Ishikawa (cell line): Measurements from ENCODE around the gene TMEM14A.

Experiments used
- CEBPB ChIP-seq: IDR thresholded peaks from 2 replicates; pipeline ENCODE4 v1.6.1; 2012
- CREB1 ChIP-seq: IDR thresholded peaks from 2 replicates; pipeline ENCODE4 v1.6.1; 2012; ENCODE audit warnings: low read depth
- EGR1 ChIP-seq: IDR thresholded peaks from 2 replicates; pipeline ENCODE4 v1.6.1; 2012
- EP300 ChIP-seq: IDR thresholded peaks from 2 replicates; pipeline ENCODE4 v1.6.1; 2012; ENCODE audit warnings: borderline replicate concordance
- FOXM1 ChIP-seq: IDR thresholded peaks from 2 replicates; pipeline ENCODE4 v1.6.1; 2012; ENCODE audit warnings: low read depth, borderline replicate concordance
- MAX ChIP-seq: IDR thresholded peaks from 2 replicates; pipeline ENCODE4 v1.6.1; 2012
- NFIC ChIP-seq: IDR thresholded peaks from 2 replicates; pipeline ENCODE4 v1.6.1; 2012
- RAD21 ChIP-seq: IDR thresholded peaks from 2 replicates; pipeline ENCODE4 v1.6.1; 2012; ENCODE audit warnings: low read depth
- REST ChIP-seq: IDR thresholded peaks from 2 replicates; pipeline ENCODE4 v1.6.1; 2012; ENCODE audit warnings: low read depth, mild to moderate bottlenecking
- TAF1 ChIP-seq: IDR thresholded peaks from 2 replicates; pipeline ENCODE4 v1.6.1; 2012; ENCODE audit warnings: low read depth, mild to moderate bottlenecking
- TCF12 ChIP-seq: IDR thresholded peaks from 2 replicates; pipeline ENCODE4 v1.6.1; 2012; ENCODE audit warnings: low read depth
- TEAD4 ChIP-seq: IDR thresholded peaks from 2 replicates; pipeline ENCODE4 v1.6.1; 2012
- YY1 ChIP-seq: IDR thresholded peaks from 2 replicates; pipeline ENCODE4 v1.6.1; 2012; ENCODE audit warnings: low read depth
- ZBTB7A ChIP-seq: IDR thresholded peaks from 2 replicates; pipeline ENCODE4 v1.6.1; 2012; ENCODE audit warnings: low read depth
- TF ChIP-seq, protein P1 (sequence below): IDR thresholded peaks from 2 replicates; pipeline ENCODE4 v1.6.1; 2012

The TMEM14A gene

DNA sequence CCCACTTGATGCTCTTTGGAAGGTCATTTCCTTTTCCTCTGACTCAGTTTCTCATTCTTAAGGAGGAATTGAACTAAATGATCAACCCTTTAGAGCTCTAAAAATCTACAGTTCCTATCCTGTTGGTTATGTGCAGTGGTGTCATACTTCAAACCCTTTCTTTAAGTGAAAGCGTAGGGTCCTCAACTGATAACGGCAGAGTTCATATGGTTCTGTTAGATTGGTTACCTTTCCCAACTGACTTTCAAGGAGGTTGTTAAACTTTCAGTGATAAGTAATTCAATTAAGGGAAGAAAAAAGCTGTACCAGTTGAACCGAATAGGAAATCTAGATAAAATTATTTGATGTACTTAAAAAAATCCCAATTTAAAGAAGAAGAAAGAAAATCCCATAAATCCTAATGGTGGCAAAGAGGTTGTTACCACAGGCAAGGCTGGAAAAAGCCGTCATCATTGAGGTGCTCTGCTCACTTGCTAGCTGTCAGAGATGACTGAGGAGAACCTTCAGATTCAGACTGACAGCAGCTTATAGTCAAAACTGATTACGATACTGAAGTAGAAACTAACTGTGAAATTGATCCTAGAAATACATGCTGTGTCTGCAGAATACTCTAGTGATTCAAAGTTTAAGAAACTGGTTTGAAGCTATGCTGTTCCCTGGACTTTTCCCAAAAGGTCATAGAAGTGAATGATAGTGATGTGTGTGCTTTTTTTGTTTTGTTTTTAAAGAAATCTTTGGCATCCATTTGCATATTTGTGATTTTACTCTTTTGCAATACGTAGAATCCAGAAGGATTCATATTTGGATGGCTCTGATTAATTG is 16.2 kb downstream of the TMEM14A start:
- TF ChIP-seq TEAD4 (no peak), TAF1 (no peak), FOXM1 (no peak), CEBPB (no peak), TCF12 (no peak), RAD21 (no peak), REST (no peak), CREB1 (no peak), NFIC (no peak), ZBTB7A (no peak), YY1 (no peak), MAX (no peak), EP300 (no peak), EGR1 (no peak)
- TF ChIP-seq, protein P1, sequence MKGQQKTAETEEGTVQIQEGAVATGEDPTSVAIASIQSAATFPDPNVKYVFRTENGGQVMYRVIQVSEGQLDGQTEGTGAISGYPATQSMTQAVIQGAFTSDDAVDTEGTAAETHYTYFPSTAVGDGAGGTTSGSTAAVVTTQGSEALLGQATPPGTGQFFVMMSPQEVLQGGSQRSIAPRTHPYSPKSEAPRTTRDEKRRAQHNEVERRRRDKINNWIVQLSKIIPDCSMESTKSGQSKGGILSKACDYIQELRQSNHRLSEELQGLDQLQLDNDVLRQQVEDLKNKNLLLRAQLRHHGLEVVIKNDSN, result no peak

DNA sequence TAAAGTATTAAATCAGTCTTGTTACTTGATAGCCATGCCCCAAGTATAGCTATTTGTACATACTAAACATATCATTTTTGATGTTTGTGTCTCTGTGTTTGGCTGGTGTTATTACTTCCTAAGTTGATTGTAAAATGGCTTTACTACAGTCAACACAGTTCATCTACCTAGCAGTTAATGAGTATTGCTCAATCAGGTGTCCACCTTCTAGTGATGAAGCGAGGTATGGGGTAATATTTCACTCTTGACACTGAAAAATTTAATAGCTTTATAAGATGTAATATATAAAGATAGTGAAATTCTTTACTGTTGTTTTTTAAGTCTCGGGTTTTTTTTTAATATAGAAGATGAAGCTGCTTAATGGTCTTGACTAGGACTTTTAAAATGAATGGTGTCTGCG is 18.9 kb downstream of the TMEM14A start:
- no peak for TF ChIP-seq TCF12
- no peak for TF ChIP-seq ZBTB7A
- TF ChIP-seq RAD21, result no peak
- no peak for TF ChIP-seq FOXM1
- TF ChIP-seq MAX, result no peak
- no peak for TF ChIP-seq REST
- TF ChIP-seq NFIC, result no peak
- TF ChIP-seq CEBPB, result no peak
- TF ChIP-seq TAF1, result no peak
- TF ChIP-seq YY1, result no peak
- no peak for TF ChIP-seq EP300
- no peak for TF ChIP-seq CREB1
- no peak for TF ChIP-seq TEAD4
- TF ChIP-seq, protein P1, result no peak
- TF ChIP-seq EGR1, result no peak

- TF ChIP-seq RAD21 (no peak), TCF12 (no peak), EP300 (no peak), CREB1 (no peak), TAF1 (no peak), ZBTB7A (no peak), FOXM1 (no peak)
- TF ChIP-seq, protein P1, result no peak
Observed at GRCh38 chr6:52691718-52692117, 20.8 kb downstream of the TMEM14A start.

- no peak for TF ChIP-seq TCF12
- no peak for TF ChIP-seq REST
- TF ChIP-seq ZBTB7A, result no peak
- no peak for TF ChIP-seq TAF1
- no peak for TF ChIP-seq RAD21
- TF ChIP-seq CREB1, result no peak
Observed at GRCh38 chr6:52693773-52694172, 22.9 kb downstream of the TMEM14A start.
